Subcutaneous abdominal adipose tissue (tissue), 5 donors: Measurements from ENCODE around the gene UBE2J1.
A peak's percentile ranks its signal among the peaks of the same experiment; 100 is the strongest.
"Not testable (repeated sequence)": the region's sequence is repeated elsewhere in the genome, so short reads cannot be mapped to it uniquely, and the experiment has no call there.

Experiments used
- H3K27ac ChIP-seq: one replicate; pipeline ENCODE4 v1.7.0; 2013; ENCODE audit warnings: low read depth, mild to moderate bottlenecking, inconsistent platforms, low read length, moderate library complexity
- H3K27me3 ChIP-seq, 5 donors: one replicate each; pipeline ENCODE4 v1.7.0; 2013; ENCODE audit warnings: low read length in 5 of 5, inconsistent platforms in 1 of 5; ENCODE audit not compliant: control insufficient read depth in 5 of 5, insufficient read depth in 4 of 5
- H3K36me3 ChIP-seq, 5 donors: one replicate each; pipeline ENCODE4 v1.7.0; 2013; ENCODE audit warnings: low read length in 5 of 5; ENCODE audit not compliant: control insufficient read depth in 5 of 5, insufficient read depth in 5 of 5
- H3K4me1 ChIP-seq, 5 donors: one replicate each; pipeline ENCODE4 v1.7.0; 2013; ENCODE audit warnings: low read length in 5 of 5, mild to moderate bottlenecking in 3 of 5, moderate library complexity in 1 of 5; ENCODE audit not compliant: control insufficient read depth in 5 of 5, insufficient read depth in 5 of 5
- H3K4me3 ChIP-seq, 5 donors: one replicate each; pipeline ENCODE4 v1.7.0; 2013; ENCODE audit warnings: low read length in 5 of 5, low read depth in 1 of 5
- H3K9ac ChIP-seq, 5 donors: one replicate each; pipeline ENCODE4 v1.7.0; 2013; ENCODE audit warnings: low read length in 5 of 5, mild to moderate bottlenecking in 4 of 5, moderate library complexity in 3 of 5
- H3K9me3 ChIP-seq, 5 donors: one replicate each; pipeline ENCODE4 v1.7.0; 2013; ENCODE audit warnings: low read length in 5 of 5; ENCODE audit not compliant: control insufficient read depth in 5 of 5
- donor health status: healthy.
- donor health status: healthy.
- donor health status: healthy.
- donor health status: healthy.
- donor health status: healthy.

UBE2J1 gene

GRCh38 chr6:89310929-89311328, 41.6 kb downstream of the UBE2J1 start:
- H3K27ac ChIP-seq, result no peak overlapping the region
- H3K9ac ChIP-seq, result no peak overlapping the region
- H3K4me1 ChIP-seq, result peaks cover 15 to 30% (median 21%) of the 10 kb centered on the region in 5 donors
- H3K27me3 ChIP-seq, result no peaks in the 10 kb centered on the region
- peaks cover 0 to 7% (median 0%) of the 10 kb centered on the region in 5 donors for H3K36me3 ChIP-seq
- H3K9me3 ChIP-seq, result no peaks in the 10 kb centered on the region
- no peak overlapping the region for H3K4me3 ChIP-seq

GRCh38 chr6:89308525-89309395, 43.8 kb downstream of the UBE2J1 start:
- Histone ChIP-seq H3K27me3 (no peaks in the 10 kb centered on the region), H3K4me3 (no peak overlapping the region), H3K9me3 (no peaks in the 10 kb centered on the region), H3K9ac (no peak overlapping the region), H3K27ac (no peak overlapping the region), H3K36me3 (no peaks in the 10 kb centered on the region), H3K4me1 (peaks cover 15 to 29% (median 21%) of the 10 kb centered on the region in 5 donors)

- not testable (repeated sequence) for H3K4me3 ChIP-seq, H3K9me3 ChIP-seq, H3K36me3 ChIP-seq, H3K27ac ChIP-seq, H3K4me1 ChIP-seq, H3K9ac ChIP-seq, H3K27me3 ChIP-seq
Measured at GRCh38 chr6:89304517-89304916, 48.0 kb downstream of the UBE2J1 start.

- no peak overlapping the region for H3K4me3 ChIP-seq
- peaks cover 0 to 10% (median 4%) of the 10 kb centered on the region in 5 donors for H3K4me1 ChIP-seq
- H3K9ac ChIP-seq, result no peak overlapping the region
- H3K27me3 ChIP-seq, result no peaks in the 10 kb centered on the region
- H3K36me3 ChIP-seq, result no peaks in the 10 kb centered on the region
- no peaks in the 10 kb centered on the region for H3K9me3 ChIP-seq
- no peak overlapping the region for H3K27ac ChIP-seq
Measured at GRCh38 chr6:89302936-89303335, 49.6 kb downstream of the UBE2J1 start.

GRCh38 chr6:89302195-89302770, 50.2 kb downstream of the UBE2J1 start:
- Histone ChIP-seq H3K27me3 (no peaks in the 10 kb centered on the region), H3K27ac (no peak overlapping the region), H3K36me3 (no peaks in the 10 kb centered on the region), H3K9ac (no peak overlapping the region), H3K4me3 (no peak overlapping the region), H3K9me3 (no peaks in the 10 kb centered on the region), H3K4me1 (peaks cover 0 to 16% (median 6%) of the 10 kb centered on the region in 5 donors)

GRCh38 chr6:89301586-89302194, 50.8 kb downstream of the UBE2J1 start:
- H3K4me1 ChIP-seq, result peaks cover 0 to 16% (median 6%) of the 10 kb centered on the region in 5 donors
- H3K27ac ChIP-seq, result no peak overlapping the region
- no peak overlapping the region for H3K4me3 ChIP-seq
- H3K9me3 ChIP-seq, result no peaks in the 10 kb centered on the region
- H3K9ac ChIP-seq, result no peak overlapping the region
- H3K36me3 ChIP-seq, result no peaks in the 10 kb centered on the region
- no peaks in the 10 kb centered on the region for H3K27me3 ChIP-seq

- H3K4me1 ChIP-seq, result peaks cover 0 to 16% (median 6%) of the 10 kb centered on the region in 5 donors
- H3K4me3 ChIP-seq, result no peak overlapping the region
- no peaks in the 10 kb centered on the region for H3K9me3 ChIP-seq
- H3K9ac ChIP-seq, result no peak overlapping the region
- no peak overlapping the region for H3K27ac ChIP-seq
- no peaks in the 10 kb centered on the region for H3K27me3 ChIP-seq
- no peaks in the 10 kb centered on the region for H3K36me3 ChIP-seq
Measured at GRCh38 chr6:89299466-89299850, 53.1 kb downstream of the UBE2J1 start.

GRCh38 chr6:89298680-89299465, 53.6 kb downstream of the UBE2J1 start:
- Histone ChIP-seq H3K27me3 (no peaks in the 10 kb centered on the region), H3K4me1 (peaks cover 0 to 16% (median 6%) of the 10 kb centered on the region in 5 donors), H3K9ac (no peak overlapping the region), H3K36me3 (no peaks in the 10 kb centered on the region), H3K4me3 (no peak overlapping the region), H3K27ac (no peak overlapping the region), H3K9me3 (no peaks in the 10 kb centered on the region)

GRCh38 chr6:89297695-89298351, 54.7 kb downstream of the UBE2J1 start:
- H3K9me3 ChIP-seq, result no peaks in the 10 kb centered on the region
- H3K27ac ChIP-seq, result no peak overlapping the region
- no peaks in the 10 kb centered on the region for H3K36me3 ChIP-seq
- H3K27me3 ChIP-seq, result no peaks in the 10 kb centered on the region
- H3K4me3 ChIP-seq, result peak overlapping the region in 3 of 5 donors; percentile 13 to 35 (median 14)
- peak overlapping the region in 1 of 5 donors; percentile 2 for H3K9ac ChIP-seq
- peaks cover 0 to 16% (median 6%) of the 10 kb centered on the region in 5 donors for H3K4me1 ChIP-seq
